NCI-H2227 (cell line): ENCODE data around the gene PLEKHO2.

Experiments used
- DNase-seq: peaks from one replicate; lab custom pipeline; 2025; ENCODE audit not compliant: unreplicated experiment; lab: John Stamatoyannopoulos, UW

Gene PLEKHO2

GRCh38 chr15:64912379-64913325, 70.9 kb downstream of the PLEKHO2 start:
- no peak for DNase-seq

- DNase-seq: no peak
Observed at GRCh38 chr15:64915518-64916227, 74.0 kb downstream of the PLEKHO2 start.

- DNase-seq: no peak
Observed at GRCh38 chr15:64916365-64916764, 74.7 kb downstream of the PLEKHO2 start.

GRCh38 chr15:64917211-64917610, 75.5 kb downstream of the PLEKHO2 start:
- DNase-seq: no peak
